GM19351 (cell line): Measurements from ENCODE around the gene RACK1.
A peak's percentile ranks its signal among the peaks of the same experiment; 100 is the strongest.
"Not testable (repeated sequence)": the region's sequence is repeated elsewhere in the genome, so short reads cannot be mapped to it uniquely, and the experiment has no call there.

ENCODE experiments used
- ATAC-seq: cut with Tn5 transposase; IDR thresholded peaks from one replicate; pipeline ENCODE4 v1.9.1; 2021; ENCODE audit warnings: mild to moderate bottlenecking, moderate library complexity; ENCODE audit not compliant: unreplicated experiment

The RACK1 gene

GRCh38 chr5:181243564-181244343 lies at the start of gene RACK1:
TSS of gene RACK1 (minus strand) at chr5:181243906. CDS start at chr5:181243800, 106 bp downstream.
- peak; percentile 50 for ATAC-seq

- peak; percentile 73 for ATAC-seq
These were observed 43.6 kb upstream of the RACK1 start for GRCh38 chr5:181287331-181287730.

- ATAC-seq: not testable (repeated sequence)
These were observed 42.4 kb upstream of the RACK1 start for GRCh38 chr5:181285962-181286705.

GRCh38 chr5:181283841-181284755 lies 40.4 kb upstream of the RACK1 start:
- not testable (repeated sequence) for ATAC-seq

- no peak for ATAC-seq
These were observed 39.6 kb upstream of the RACK1 start for GRCh38 chr5:181283347-181283746.

- no peak for ATAC-seq
These were observed 39.2 kb upstream of the RACK1 start for GRCh38 chr5:181282874-181283273.

GRCh38 chr5:181282415-181282814 lies 38.7 kb upstream of the RACK1 start:
- not testable (repeated sequence) for ATAC-seq

GRCh38 chr5:181281984-181282316 lies 38.2 kb upstream of the RACK1 start:
- ATAC-seq: no peak

GRCh38 chr5:181281077-181281983 lies 37.6 kb upstream of the RACK1 start:
- no peak for ATAC-seq

- ATAC-seq: no peak
These were observed 36.6 kb upstream of the RACK1 start for GRCh38 chr5:181280251-181280762.

- not testable (repeated sequence) for ATAC-seq
These were observed 29.7 kb upstream of the RACK1 start for GRCh38 chr5:181273433-181273744.

- ATAC-seq: no peak
These were observed 27.4 kb upstream of the RACK1 start for GRCh38 chr5:181271081-181271480.

- ATAC-seq: not testable (repeated sequence)
These were observed 24.2 kb upstream of the RACK1 start for GRCh38 chr5:181267907-181268306.

GRCh38 chr5:181267291-181267904 lies 23.7 kb upstream of the RACK1 start:
- ATAC-seq: not testable (repeated sequence)

GRCh38 chr5:181265092-181265671 lies 21.5 kb upstream of the RACK1 start:
- no peak for ATAC-seq

- no peak for ATAC-seq
These were observed 19.9 kb upstream of the RACK1 start for GRCh38 chr5:181263633-181264032.

- peak; percentile 62 for ATAC-seq
These were observed 17.8 kb upstream of the RACK1 start for GRCh38 chr5:181261320-181262049.

- ATAC-seq: peak; percentile 71
These were observed 17.1 kb upstream of the RACK1 start, which contains the start of gene TRIM52 for GRCh38 chr5:181260720-181261319. TSS of gene TRIM52 (minus strand) at chr5:181261143. CDS start at chr5:181260813, 330 bp downstream.
